H1 (cell line): ENCODE results near the gene RNF145. TPM values are rescaled to one million over a fixed set of nuclear protein-coding genes. Genes with fewer than 3 reads are reported as not detected.

Experiments used
- CTCF ChIA-PET: fragments of 300-600 bp; sonication (Branson Sonifier 250); formaldehyde crosslinking; loops from one replicate; lab custom pipeline; 2021; ENCODE audit not compliant: partially characterized antibody; lab: Charles Lee
- POLR2A ChIA-PET: fragments of 300-600 bp; sonication (Branson Sonifier 250); formaldehyde crosslinking; loops from one replicate; lab custom pipeline; 2021; ENCODE audit warnings: inconsistent platforms; ENCODE audit not compliant: partially characterized antibody; lab: Charles Lee
- DNase-seq, 2 experiments: peaks; one replicate each; pipeline versions ENCODE4 v3.0.0 to v3.0.0-alpha.2; 2010 to 2022; ENCODE audit warnings: low spot score in 2 of 2, low read depth in 1 of 2, mixed read lengths in 1 of 2
- FAIRE-seq: peaks from 2 replicates; lab custom pipeline; 2011; peaks lifted over from hg19 to GRCh38; lab: Jason Lieb, UNC
- H2AFZ ChIP-seq: 2 replicates; pipeline ENCODE4 v1.8.1; 2012; ENCODE audit warnings: low read length, inconsistent platforms
- H2AK5ac ChIP-seq: 2 replicates; pipeline ENCODE4 v1.6.1; 2013; ENCODE audit warnings: low read depth, low read length
- H2BK120ac ChIP-seq: replicated peaks from 2 replicates; pipeline ENCODE3; 2013; ENCODE audit warnings: low read depth, low read length, inconsistent platforms
- H2BK12ac ChIP-seq: 2 replicates; pipeline ENCODE4 v1.6.1; 2013; ENCODE audit warnings: low read depth, low read length
- H2BK15ac ChIP-seq: 2 replicates; pipeline ENCODE4 v1.6.1; 2013; ENCODE audit warnings: low read length
- H2BK20ac ChIP-seq: 2 replicates; pipeline ENCODE4 v1.6.1; 2013; ENCODE audit warnings: low read length
- H2BK5ac ChIP-seq: 2 replicates; pipeline ENCODE4 v1.6.1; 2013; ENCODE audit warnings: low read depth, low read length
- H3K14ac ChIP-seq: 2 replicates; pipeline ENCODE4 v1.6.1; 2013; ENCODE audit warnings: inconsistent platforms; ENCODE audit not compliant: insufficient read length
- H3K18ac ChIP-seq: 2 replicates; pipeline ENCODE4 v1.6.1; 2013; ENCODE audit warnings: low read length; ENCODE audit errors: extremely low read depth
- H3K23ac ChIP-seq: 2 replicates; pipeline ENCODE4 v1.6.1; 2013; ENCODE audit warnings: inconsistent platforms; ENCODE audit not compliant: insufficient read length
- H3K23me2 ChIP-seq: 2 replicates; pipeline ENCODE4 v1.6.1; 2013; ENCODE audit warnings: low read depth, low read length
- H3K27ac ChIP-seq: 2 replicates; pipeline ENCODE4 v1.6.1; 2011; ENCODE audit warnings: low read depth, low read length, inconsistent platforms
- H3K27me3 ChIP-seq, 4 experiments: replicated peaks in 1 of 4; 1 replicate in 1 of 4; 2 replicates in 3 of 4; pipeline versions ENCODE4 v1.6.1 to v1.8.1; 2011 to 2013; ENCODE audit warnings: low read length in 3 of 4, mild to moderate bottlenecking in 3 of 4, inconsistent platforms in 2 of 4, mixed read lengths in 2 of 4, moderate library complexity in 1 of 4; ENCODE audit not compliant: control insufficient read depth in 3 of 4, insufficient read depth in 3 of 4; ENCODE audit errors: extremely low read depth in 1 of 4
- H3K36me3 ChIP-seq, 4 experiments: 2 replicates each; pipeline versions ENCODE4 v1.6.1 to v1.8.1; 2011 to 2013; ENCODE audit warnings: mild to moderate bottlenecking in 4 of 4, low read length in 3 of 4, moderate library complexity in 2 of 4, control low read depth in 1 of 4, inconsistent platforms in 1 of 4; ENCODE audit not compliant: insufficient read depth in 4 of 4, control insufficient read depth in 2 of 4
- H3K4ac ChIP-seq: replicated peaks from 2 replicates; pipeline ENCODE3; 2013; ENCODE audit warnings: low read length, low read depth, mixed read lengths, inconsistent platforms; ENCODE audit not compliant: insufficient read length
- H3K4me1 ChIP-seq, 4 experiments: replicated peaks in 1 of 4; 1 replicate in 1 of 4; 2 replicates in 3 of 4; pipeline versions ENCODE4 v1.6.1 to v1.8.1; 2011 to 2013; ENCODE audit warnings: low read length in 3 of 4, inconsistent platforms in 2 of 4, mixed read lengths in 1 of 4; ENCODE audit not compliant: insufficient read depth in 4 of 4, control insufficient read depth in 3 of 4
- H3K4me2 ChIP-seq, 2 experiments: 2 replicates each; pipeline versions ENCODE4 v1.6.1 to v1.8.1; 2011 to 2013; ENCODE audit warnings: low read depth in 2 of 2, low read length in 2 of 2, control low read depth in 1 of 2, inconsistent platforms in 1 of 2, mild to moderate bottlenecking in 1 of 2; ENCODE audit not compliant: insufficient read depth in 1 of 2
- H3K4me3 ChIP-seq, 4 experiments: fragments of 200-600, 300-600 bp in 1 of 4; sonication (generic), shearing (Covaris generic), sonication (Bioruptor Twin) in 1 of 4; 2 replicates each; pipeline versions ENCODE4 v1.5.1 to v1.8.1; 2011 to 2016; ENCODE audit warnings: low read length in 4 of 4, low read depth in 3 of 4, control low read depth in 2 of 4, inconsistent platforms in 2 of 4, mild to moderate bottlenecking in 2 of 4, mixed read lengths in 1 of 4, moderate library complexity in 1 of 4; ENCODE audit not compliant: insufficient read depth in 2 of 4; ENCODE audit errors: extremely low read depth in 1 of 4
- H3K56ac ChIP-seq: replicated peaks from 2 replicates; pipeline ENCODE3; 2013; ENCODE audit warnings: low read depth, mild to moderate bottlenecking, mixed read lengths, low read length, inconsistent platforms; ENCODE audit not compliant: insufficient read length
- H3K79me1 ChIP-seq: 2 replicates; pipeline ENCODE4 v1.6.1; 2013; ENCODE audit warnings: low read depth, low read length, control low read depth
- H3K79me2 ChIP-seq, 2 experiments: 2 replicates each; pipeline versions ENCODE4 v1.6.1 to v1.8.1; 2012 to 2013; ENCODE audit warnings: low read length in 2 of 2, mild to moderate bottlenecking in 2 of 2, inconsistent platforms in 1 of 2; ENCODE audit not compliant: insufficient read depth in 2 of 2, control insufficient read depth in 1 of 2
- H3K9ac ChIP-seq, 4 experiments: replicated peaks in 1 of 4; 1 replicate in 1 of 4; 2 replicates in 3 of 4; pipeline versions ENCODE4 v1.6.1 to v1.8.1; 2011 to 2013; ENCODE audit warnings: low read depth in 3 of 4, low read length in 3 of 4, control low read depth in 2 of 4, mild to moderate bottlenecking in 2 of 4, moderate library complexity in 2 of 4, inconsistent platforms in 1 of 4; ENCODE audit errors: extremely low read depth in 1 of 4
- H3K9me3 ChIP-seq, 2 experiments: 2 replicates each; pipeline versions ENCODE4 v1.6.1 to v1.8.1; 2012 to 2013; ENCODE audit warnings: mild to moderate bottlenecking in 2 of 2, moderate library complexity in 2 of 2, control low read depth in 1 of 2, inconsistent platforms in 1 of 2, low read depth in 1 of 2, low read length in 1 of 2, mixed read lengths in 1 of 2; ENCODE audit not compliant: insufficient read depth in 2 of 2
- H4K20me1 ChIP-seq, 2 experiments: replicated peaks in 1 of 2; 2 replicates each; pipeline versions ENCODE3 to v1.8.1; 2011 to 2013; ENCODE audit warnings: inconsistent platforms in 2 of 2, low read length in 2 of 2, mild to moderate bottlenecking in 1 of 2; ENCODE audit not compliant: insufficient read depth in 2 of 2, control insufficient read depth in 1 of 2
- H4K5ac ChIP-seq: 2 replicates; pipeline ENCODE4 v1.6.1; 2013; ENCODE audit warnings: low read length, low read depth, mixed read lengths, inconsistent platforms; ENCODE audit not compliant: insufficient read length
- H4K8ac ChIP-seq: 2 replicates; pipeline ENCODE4 v1.8.0; 2013; ENCODE audit warnings: mild to moderate bottlenecking, moderate library complexity, low read length, inconsistent platforms; ENCODE audit not compliant: insufficient read depth; ENCODE audit errors: extremely low read depth
- H4K91ac ChIP-seq: replicated peaks from 2 replicates; pipeline ENCODE3; 2013; ENCODE audit warnings: low read length, mixed read lengths, inconsistent platforms; ENCODE audit not compliant: insufficient read length
- ASH2L ChIP-seq: fragments of 200-600, 300-600 bp; sonication (generic); IDR thresholded peaks from one replicate; pipeline ENCODE4 v1.7.1; 2017; ENCODE audit warnings: low read length
- BCL11A ChIP-seq, 2 experiments: IDR thresholded peaks; one replicate each; pipeline ENCODE4 v1.6.1; 2011; ENCODE audit warnings: low read depth in 2 of 2, low read length in 2 of 2, mild to moderate bottlenecking in 2 of 2
- EGR1 ChIP-seq: IDR thresholded peaks from 2 replicates; pipeline ENCODE4 v1.6.1; 2011; ENCODE audit warnings: low read depth, low read length, borderline replicate concordance
- FOSL1 ChIP-seq: IDR thresholded peaks from 2 replicates; pipeline ENCODE4 v1.6.1; 2011; ENCODE audit warnings: mild to moderate bottlenecking, low read depth, low read length, moderate library complexity; ENCODE audit not compliant: insufficient read depth
- JUN ChIP-seq: IDR thresholded peaks from 2 replicates; pipeline ENCODE4 v1.6.1; 2011; ENCODE audit warnings: low read depth, mild to moderate bottlenecking, improper control_type of control experiment, low read length
- RXRA ChIP-seq: IDR thresholded peaks from 2 replicates; pipeline ENCODE4 v1.6.1; 2011; ENCODE audit warnings: low read depth, mild to moderate bottlenecking, low read length, moderate library complexity; ENCODE audit not compliant: insufficient read depth
- SAP30 ChIP-seq: fragments of 300-600 bp; sonication (generic); IDR thresholded peaks from 2 replicates; pipeline ENCODE4 v1.7.1; 2012; ENCODE audit warnings: low read length, moderate library complexity, mild to moderate bottlenecking, inconsistent platforms; ENCODE audit not compliant: insufficient read depth, insufficient replicate concordance
- polyA plus RNA-seq, 7 experiments: library from polyadenylated mRNA; depleted of rRNA in 3 of 7; stranded (reverse) in 5 of 7; unstranded in 2 of 7; fragments of >200 nt in 5 of 7; fragments of 200-250 nt in 2 of 7; gene quantifications; 1 replicate in 5 of 7; 2 replicates in 1 of 7; 4 replicates in 1 of 7; pipeline versions ENCODE4 v1.2.1 to v1.2.3, GENCODE V29; 2011 to 2013; ENCODE audit warnings: missing spikeins in 2 of 7, mixed read lengths in 2 of 7
- total RNA-seq: library from RNA; stranded (reverse); fragmentation: NEBNext Ultra II Directional; extraction: Animal tissue kit (Norgen Biotek cat#: 25700); gene quantifications from 2 replicates; pipeline ENCODE4 v1.2.1, GENCODE V29; 2021

RNF145 gene
- total and polyA plus RNA-seq, 2 of the 8 experiments (the other 6 are each of a cell fraction or from before 2014, with no cell fraction given): 34.2 to 72.5 TPM

DNA sequence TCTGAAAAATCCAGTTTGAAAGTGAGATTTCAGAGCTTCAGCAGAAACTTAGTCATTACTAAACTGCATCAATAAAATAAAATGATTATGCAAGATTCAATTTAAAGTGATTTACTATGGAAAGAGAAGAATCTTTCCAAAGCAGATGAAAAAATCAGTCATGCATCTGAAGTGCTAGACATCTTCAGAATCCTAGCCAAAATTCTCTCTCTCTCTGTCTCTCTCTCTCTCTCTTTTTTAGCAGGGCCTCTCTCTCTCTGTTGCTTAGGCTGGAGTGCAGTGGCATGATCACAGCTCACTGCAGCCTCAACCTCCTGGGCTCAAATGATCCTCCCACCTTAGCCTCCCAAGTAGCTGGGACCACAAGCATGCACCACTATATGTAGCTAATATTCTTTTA, 35.5 kb upstream of the RNF145 start:
- TF ChIP-seq JUN: no peak
- TF ChIP-seq EGR1: no peak
- TF ChIP-seq ASH2L: no peak
- TF ChIP-seq SAP30: no peak
- no peak for TF ChIP-seq BCL11A (IDR thresholded peaks at IDR 0.05; ENCODE audit: low read depth in 2 of 2, low read length in 2 of 2)
- no peak for TF ChIP-seq FOSL1
- TF ChIP-seq RXRA: no peak
- no peak for FAIRE-seq
- CTCF ChIA-PET: no interaction called here

More for the DNA sequence above, 35.5 kb upstream of the RNF145 start:
- no peaks in the 10 kb centered on the region for H3K4me1 ChIP-seq
- H2BK120ac ChIP-seq: no peak overlapping the region
- no peaks in the 10 kb centered on the region for H3K79me2 ChIP-seq
- H3K4me2 ChIP-seq: no peak overlapping the region
- H3K14ac ChIP-seq: no peak overlapping the region
- no peak overlapping the region for H2BK15ac ChIP-seq
- H3K23me2 ChIP-seq: no peaks in the 10 kb centered on the region
- no peaks in the 10 kb centered on the region for H4K20me1 ChIP-seq
- H3K9ac ChIP-seq: no peak overlapping the region
- no peak for DNase-seq
- no peak overlapping the region for H3K27ac ChIP-seq
- no peak overlapping the region for H3K4ac ChIP-seq
- H2BK12ac ChIP-seq: no peak overlapping the region
- no peak overlapping the region for H3K4me3 ChIP-seq
- H3K9me3 ChIP-seq: no peaks in the 10 kb centered on the region
- H3K27me3 ChIP-seq: no peaks in the 10 kb centered on the region; a peak in 2 of 7 replicates
- H4K91ac ChIP-seq: no peak overlapping the region
- H3K79me1 ChIP-seq: no peaks in the 10 kb centered on the region
- no peaks in the 10 kb centered on the region for H3K36me3 ChIP-seq
- H2AFZ ChIP-seq: no peak overlapping the region
- H3K18ac ChIP-seq: no peak overlapping the region
- H3K23ac ChIP-seq: no peak overlapping the region
- H4K5ac ChIP-seq: no peak overlapping the region
- H4K8ac ChIP-seq: no peak overlapping the region
- no peak overlapping the region for H3K56ac ChIP-seq
- H2BK5ac ChIP-seq: no peak overlapping the region
- no peak overlapping the region for H2AK5ac ChIP-seq
- H2BK20ac ChIP-seq: no peak overlapping the region
- POLR2A ChIA-PET: no interaction called here
